WTC11 (cell line): ENCODE results near the gene P2RX3. TPM values are rescaled to one million over a fixed set of nuclear protein-coding genes. Genes with fewer than 3 reads are reported as not detected.
"Not testable (repeated sequence)": the region's sequence is repeated elsewhere in the genome, so short reads cannot be mapped to it uniquely, and the experiment has no call there.

Experiments used
- ATAC-seq: fragments of 200-7000 bp; cut with Tn5 transposase; 2 replicates; pipeline ENCODE4 v1.10.0; 2021; ENCODE audit warnings: mild to moderate bottlenecking, moderate library complexity
- CTCF ChIA-PET: fragments of 300-600 bp; sonication (Branson Sonifier 250); formaldehyde crosslinking; loops from one replicate; lab custom pipeline; 2021; ENCODE audit warnings: antibody characterized with exemption; lab: Charles Lee
- POLR2A ChIA-PET: fragments of 350-600 bp; sonication (Branson Sonifier 250); formaldehyde crosslinking; loops from one replicate; lab custom pipeline; 2021; ENCODE audit warnings: antibody characterized with exemption; lab: Charles Lee
- DNase-seq: peaks from one replicate; pipeline ENCODE4 v3.0.0; 2021; ENCODE audit warnings: low spot score
- H3K27ac Mint-ChIP-seq: 2 replicates; pipeline ENCODE4 v1.8.0; 2021; ENCODE audit warnings: mixed read lengths
- H3K27me3 Mint-ChIP-seq: 2 replicates; pipeline ENCODE4 v1.8.0; 2021; ENCODE audit warnings: low read depth, mild to moderate bottlenecking, moderate library complexity, mixed read lengths
- H3K36me3 Mint-ChIP-seq: 2 replicates; pipeline ENCODE4 v1.8.0; 2021; ENCODE audit warnings: mixed read lengths
- H3K4me1 Mint-ChIP-seq: 2 replicates; pipeline ENCODE4 v1.8.0; 2022; ENCODE audit warnings: mixed read lengths
- H3K4me3 Mint-ChIP-seq: 2 replicates; pipeline ENCODE4 v1.8.0; 2021; ENCODE audit warnings: mild to moderate bottlenecking, moderate library complexity, mixed read lengths
- H3K9me3 Mint-ChIP-seq: 2 replicates; pipeline ENCODE4 v1.8.0; 2021; ENCODE audit warnings: mixed read lengths
- AFF4 ChIP-seq: sonication (generic); formaldehyde crosslinking; IDR thresholded peaks from 2 replicates; pipeline ENCODE4 v1.8.1; 2023; ENCODE audit warnings: mild to moderate bottlenecking, missing genetic modification reagents, borderline replicate concordance
- ETV6 ChIP-seq: sonication (generic); formaldehyde crosslinking; IDR thresholded peaks from 2 replicates; pipeline ENCODE4 v1.8.1; 2022; ENCODE audit warnings: mild to moderate bottlenecking, missing genetic modification reagents
- FOXK1 ChIP-seq: sonication (generic); formaldehyde crosslinking; IDR thresholded peaks from 2 replicates; pipeline ENCODE4 v1.8.0; 2022; ENCODE audit warnings: mild to moderate bottlenecking, moderate library complexity, missing genetic modification reagents
- FOXP4 ChIP-seq: sonication (generic); formaldehyde crosslinking; IDR thresholded peaks from 2 replicates; pipeline ENCODE4 v1.8.0; 2022; ENCODE audit warnings: mild to moderate bottlenecking, missing genetic modification reagents
- KAT7 ChIP-seq: sonication (generic); formaldehyde crosslinking; IDR thresholded peaks from 2 replicates; pipeline ENCODE4 v1.8.1; 2023; ENCODE audit warnings: missing genetic modification reagents, mild to moderate bottlenecking, borderline replicate concordance
- MLX ChIP-seq: sonication (generic); formaldehyde crosslinking; IDR thresholded peaks from 2 replicates; pipeline ENCODE4 v1.8.1; 2023; ENCODE audit warnings: mild to moderate bottlenecking, missing genetic modification reagents, moderate library complexity
- MYBL2 ChIP-seq: sonication (generic); formaldehyde crosslinking; IDR thresholded peaks from 2 replicates; pipeline ENCODE4 v1.8.1; 2023; ENCODE audit warnings: mild to moderate bottlenecking, moderate library complexity, missing genetic modification reagents
- NFATC4 ChIP-seq: fragments of 250-450 bp; sonication (Bioruptor Pico); IDR thresholded peaks from 2 replicates; pipeline ENCODE4 v1.9.0; 2021; ENCODE audit warnings: mild to moderate bottlenecking
- OVOL2 ChIP-seq: fragments of 250-450 bp; sonication (Bioruptor Pico); IDR thresholded peaks from 2 replicates; pipeline ENCODE4 v1.9.0; 2021; ENCODE audit warnings: mild to moderate bottlenecking, borderline replicate concordance
- RELA ChIP-seq: sonication (generic); formaldehyde crosslinking; IDR thresholded peaks from 2 replicates; pipeline ENCODE4 v1.8.1; 2022; ENCODE audit warnings: missing genetic modification reagents, mild to moderate bottlenecking, borderline replicate concordance
- TEAD1 ChIP-seq: sonication (generic); formaldehyde crosslinking; IDR thresholded peaks from 2 replicates; pipeline ENCODE4 v1.8.0; 2022; ENCODE audit warnings: mild to moderate bottlenecking, missing genetic modification reagents
- ZNF121 ChIP-seq: sonication (generic); formaldehyde crosslinking; IDR thresholded peaks from 2 replicates; pipeline ENCODE4 v1.8.0; 2023; ENCODE audit warnings: missing genetic modification reagents
- ZNF317 ChIP-seq: sonication (generic); formaldehyde crosslinking; IDR thresholded peaks from 2 replicates; pipeline ENCODE4 v1.8.1; 2023; ENCODE audit warnings: low read depth, mild to moderate bottlenecking, moderate library complexity, missing genetic modification reagents, borderline replicate concordance
- ZNF396 ChIP-seq: fragments of 250-450 bp; sonication (Bioruptor Pico); IDR thresholded peaks from 2 replicates; pipeline ENCODE4 v1.8.0; 2021; ENCODE audit warnings: mild to moderate bottlenecking, moderate library complexity, borderline replicate concordance
- ZNF425 ChIP-seq: fragments of 250-450 bp; sonication (Bioruptor Pico); conservative IDR thresholded peaks from 2 replicates; pipeline ENCODE4 v1.9.0; 2021; ENCODE audit warnings: mild to moderate bottlenecking
- ZNF512 ChIP-seq: sonication (generic); formaldehyde crosslinking; IDR thresholded peaks from 2 replicates; pipeline ENCODE4 v1.8.1; 2022; ENCODE audit warnings: missing genetic modification reagents, borderline replicate concordance
- ZSCAN18 ChIP-seq: fragments of 250-450 bp; sonication (Bioruptor Pico); IDR thresholded peaks from 2 replicates; pipeline ENCODE4 v2.1.2; 2022; ENCODE audit warnings: mild to moderate bottlenecking, moderate library complexity
- total RNA-seq: library from RNA; stranded (reverse); gene quantifications from 3 replicates; pipeline ENCODE4 v1.2.3, GENCODE V29; 2021

The P2RX3 gene
- total RNA-seq, 1 experiment from 2014 or later, result 0.26 TPM

GRCh38 chr11:57360991-57361390 is 22.8 kb downstream of the P2RX3 start (continued):
- TF ChIP-seq AFF4 (CRISPR knock-in tag), result no peak
- no peak for TF ChIP-seq ZNF512 (CRISPR knock-in tag)
- no peak for TF ChIP-seq MLX (CRISPR knock-in tag)
- no peak for TF ChIP-seq ZSCAN18 (CRISPR knock-in tag)
- no peak for TF ChIP-seq ETV6
- TF ChIP-seq ZNF425, result no peak
- TF ChIP-seq, all 79 proteins: peak for 0

GRCh38 chr11:57361420-57361819 is 23.3 kb downstream of the P2RX3 start:
- H3K27ac Mint-ChIP-seq, H3K9me3 Mint-ChIP-seq, DNase-seq, H3K36me3 Mint-ChIP-seq, POLR2A ChIA-PET, ATAC-seq, H3K4me3 Mint-ChIP-seq: not testable (repeated sequence)
- H3K27me3 Mint-ChIP-seq, result peaks cover 11% of the 10 kb centered on the region; the same call in 1 of the 2 replicates
- H3K4me1 Mint-ChIP-seq, result peaks cover 22% of the 10 kb centered on the region
- CTCF ChIA-PET, result interaction anchor here (2.5 to 3.9 kb wide), 3 partner anchors 11 to 132 kb away, joined by 8 to 13 read pairs (median 12); no protein-coding TSS in a partner anchor

GRCh38 chr11:57361926-57362325 is 23.8 kb downstream of the P2RX3 start:
- Mint-ChIP-seq H3K4me1 (peaks cover 27% of the 10 kb centered on the region), H3K9me3 (peaks cover 4% of the 10 kb centered on the region; the same call in 1 of the 2 replicates), H3K4me3 (no peak overlapping the region), H3K36me3 (no peaks in the 10 kb centered on the region), H3K27me3 (peaks cover 11% of the 10 kb centered on the region; the same call in 1 of the 2 replicates), H3K27ac (no peak overlapping the region)
- no peak for ATAC-seq
- DNase-seq, result no peak
- CTCF ChIA-PET, result interaction anchor here (1.5 to 2.6 kb wide), 4 partner anchors 12 to 131 kb away, joined by 5 to 12 read pairs (median 8); partner anchors contain the start of gene PRG3
- POLR2A ChIA-PET, result no interaction called here
- TF ChIP-seq NFATC4 (CRISPR knock-in tag), result no peak
- no peak for TF ChIP-seq ZNF121 (CRISPR knock-in tag)
- no peak for TF ChIP-seq MLX (CRISPR knock-in tag)
- TF ChIP-seq ZNF317 (CRISPR knock-in tag), result no peak
- no peak for TF ChIP-seq FOXP4 (CRISPR knock-in tag)
- TF ChIP-seq FOXK1 (CRISPR knock-in tag), result no peak
- TF ChIP-seq ZSCAN18 (CRISPR knock-in tag), result no peak
- TF ChIP-seq OVOL2 (CRISPR knock-in tag), result no peak
- no peak for TF ChIP-seq RELA (CRISPR knock-in tag)
- TF ChIP-seq MYBL2 (CRISPR knock-in tag), result no peak
- no peak for TF ChIP-seq KAT7
- no peak for TF ChIP-seq TEAD1 (CRISPR knock-in tag)
- no peak for TF ChIP-seq ZNF396
